NCI-H2196 (cell line): ENCODE data around the gene SLC30A2.
"Not testable (repeated sequence)": the region's sequence is repeated elsewhere in the genome, so short reads cannot be mapped to it uniquely, and the experiment has no call there.

Experiments used
- DNase-seq: peaks from one replicate; lab custom pipeline; 2025; ENCODE audit not compliant: unreplicated experiment; lab: John Stamatoyannopoulos, UW

The SLC30A2 gene, protein sequence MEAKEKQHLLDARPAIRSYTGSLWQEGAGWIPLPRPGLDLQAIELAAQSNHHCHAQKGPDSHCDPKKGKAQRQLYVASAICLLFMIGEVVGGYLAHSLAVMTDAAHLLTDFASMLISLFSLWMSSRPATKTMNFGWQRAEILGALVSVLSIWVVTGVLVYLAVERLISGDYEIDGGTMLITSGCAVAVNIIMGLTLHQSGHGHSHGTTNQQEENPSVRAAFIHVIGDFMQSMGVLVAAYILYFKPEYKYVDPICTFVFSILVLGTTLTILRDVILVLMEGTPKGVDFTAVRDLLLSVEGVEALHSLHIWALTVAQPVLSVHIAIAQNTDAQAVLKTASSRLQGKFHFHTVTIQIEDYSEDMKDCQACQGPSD

DNA sequence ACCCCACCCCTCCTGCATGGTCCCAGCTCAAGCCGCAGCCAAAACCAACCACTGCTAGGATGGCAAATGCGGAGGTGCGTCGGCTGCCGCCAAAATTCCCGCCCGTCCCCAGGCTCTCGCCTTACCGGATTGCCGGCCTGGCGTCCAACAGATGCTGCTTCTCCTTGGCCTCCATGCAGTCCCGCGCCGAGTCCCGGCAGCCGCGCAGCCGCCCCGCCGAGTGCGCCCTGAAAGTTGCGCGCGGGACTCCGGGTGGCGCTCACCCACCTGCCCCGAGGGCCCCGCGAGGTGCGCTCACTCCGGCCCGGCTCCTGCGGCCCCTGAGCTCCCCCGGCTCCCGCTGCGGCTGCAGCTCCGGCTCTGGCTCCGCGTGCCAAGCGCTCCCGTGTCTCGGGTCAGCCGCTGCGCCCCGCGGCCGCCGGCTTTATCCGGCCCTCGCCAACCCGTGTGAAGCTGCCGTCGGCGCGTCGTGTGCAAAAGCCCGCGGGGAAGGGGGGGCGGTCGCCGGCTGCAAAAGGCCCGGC lies at the start of gene SLC30A2:
Gene SLC30A2, minus strand, starts transcription at position 397 of the 524 bp plus-strand sequence. Its CDS starts 222 bp downstream, at position 175.
- DNase-seq: peak; percentile 38

DNA sequence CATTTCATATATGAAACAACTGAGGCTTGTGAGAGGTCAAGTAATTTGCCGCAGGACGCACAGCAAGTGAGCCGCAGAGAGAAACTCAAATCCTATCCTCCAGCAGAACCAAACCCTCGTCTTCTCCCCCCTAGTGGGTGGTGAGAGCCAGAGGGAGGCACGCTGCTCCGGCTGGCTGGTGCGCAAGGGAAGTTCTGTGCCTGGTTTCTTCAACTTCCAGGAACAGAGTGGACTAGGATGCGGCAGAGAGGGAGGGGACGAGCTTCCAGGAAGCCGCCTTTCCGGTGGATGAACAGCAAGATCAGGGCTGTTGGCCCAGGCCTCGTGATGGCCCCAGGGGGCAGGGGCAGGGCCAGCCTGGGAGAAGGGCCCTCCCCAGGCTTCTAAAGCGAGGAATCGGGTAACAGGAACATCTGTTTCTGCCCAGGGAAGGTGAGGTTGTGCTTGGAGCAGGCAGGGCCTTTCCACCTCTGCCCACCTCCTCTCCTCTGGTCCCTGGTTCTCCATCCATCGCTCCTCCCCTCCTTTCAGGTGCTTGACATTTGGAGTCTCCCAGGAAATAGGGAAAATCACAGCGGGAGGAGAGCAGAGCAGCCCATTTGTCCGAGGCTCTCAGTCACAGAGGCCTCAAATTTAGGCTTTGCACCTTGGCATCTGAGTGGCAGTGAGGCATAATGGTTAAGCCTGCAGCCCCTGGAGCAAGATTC lies 48.9 kb upstream of the SLC30A2 start:
- DNase-seq: no peak

DNA sequence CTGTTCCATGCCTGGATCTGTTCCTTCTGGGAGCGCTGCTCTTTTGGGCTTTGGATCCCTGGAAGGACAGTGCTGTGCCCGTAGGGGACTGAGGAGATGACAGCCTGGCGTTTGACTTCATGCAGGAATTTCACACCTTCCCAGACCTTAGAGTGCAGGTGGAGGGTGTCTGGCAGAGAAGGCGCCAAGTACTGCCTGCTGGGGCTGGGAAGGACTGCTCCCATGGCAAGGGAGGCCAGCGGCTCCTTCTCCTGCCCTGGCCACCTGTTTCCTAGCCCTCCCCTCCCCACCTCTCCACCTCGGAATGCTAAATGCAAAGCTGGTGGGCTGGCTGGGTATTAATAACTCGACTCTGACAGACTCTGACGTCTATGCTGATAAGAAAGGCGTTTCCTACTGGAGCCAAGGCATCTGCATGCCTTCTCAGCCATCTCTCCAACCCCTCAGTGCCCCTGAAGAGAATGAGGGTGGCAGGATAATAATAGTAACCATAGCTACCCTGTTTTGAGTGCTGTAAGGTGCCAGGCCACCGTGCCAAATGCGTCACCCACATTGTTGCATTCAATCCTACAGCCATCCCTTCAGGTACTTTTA lies 48.3 kb upstream of the SLC30A2 start:
- no peak for DNase-seq

DNA sequence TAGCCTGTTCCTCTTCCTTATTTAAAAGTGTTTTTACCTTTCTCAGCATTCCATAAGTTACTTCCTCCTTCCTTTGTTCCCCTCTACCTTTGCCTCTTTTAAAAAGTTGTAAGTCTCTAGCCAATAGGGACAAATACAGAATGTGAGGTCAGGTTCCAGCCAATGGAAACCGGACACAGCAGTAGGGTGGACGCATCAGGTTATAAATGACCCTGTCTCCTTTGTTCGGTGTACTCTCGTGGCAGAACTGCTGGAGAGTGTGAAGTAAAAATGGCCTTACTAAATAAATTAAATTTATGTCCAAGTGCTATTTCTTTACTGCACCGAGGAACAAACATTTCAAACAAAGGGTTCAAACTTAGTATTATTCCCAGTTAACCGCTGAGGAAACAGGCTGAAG lies 47.7 kb upstream of the SLC30A2 start:
- not testable (repeated sequence) for DNase-seq

DNA sequence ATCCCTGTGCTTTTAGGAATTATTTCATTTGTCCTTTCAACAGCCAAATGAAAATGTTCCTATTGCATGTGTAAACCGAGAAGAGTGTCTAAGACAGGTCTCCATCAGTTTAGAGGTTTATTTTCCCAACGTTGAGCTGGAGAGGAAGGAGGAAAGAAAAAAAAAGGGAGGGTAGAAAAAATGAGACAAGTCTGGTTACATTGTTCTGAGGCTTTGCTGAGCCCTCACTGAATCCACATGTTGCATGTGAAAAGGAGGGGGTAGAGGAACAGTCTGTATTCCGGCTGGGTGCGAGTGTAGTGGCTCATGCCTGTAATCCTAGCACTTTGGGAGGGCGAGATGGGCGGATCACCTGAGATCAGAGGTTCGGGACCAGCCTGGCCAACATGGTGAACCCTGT lies 46.5 kb upstream of the SLC30A2 start:
- no peak for DNase-seq

DNA sequence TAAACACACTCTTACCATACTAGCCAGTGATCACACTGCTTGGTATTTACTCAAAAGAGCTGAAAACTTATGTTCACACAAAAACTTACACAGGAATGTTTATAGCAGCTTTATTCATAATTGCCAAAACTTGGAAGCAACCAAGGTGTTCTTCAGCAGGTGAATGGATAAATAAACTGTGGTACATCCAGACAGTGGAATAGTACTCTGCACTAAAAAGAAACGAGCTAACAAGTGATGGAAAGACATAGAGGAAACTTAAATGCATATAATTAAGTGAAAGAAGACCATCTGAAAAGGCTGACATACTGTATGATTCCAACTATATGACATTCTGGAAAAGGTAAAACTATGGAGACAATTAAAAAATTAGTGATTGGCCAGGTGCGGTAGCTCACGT lies 45.0 kb upstream of the SLC30A2 start:
- no peak for DNase-seq

DNA sequence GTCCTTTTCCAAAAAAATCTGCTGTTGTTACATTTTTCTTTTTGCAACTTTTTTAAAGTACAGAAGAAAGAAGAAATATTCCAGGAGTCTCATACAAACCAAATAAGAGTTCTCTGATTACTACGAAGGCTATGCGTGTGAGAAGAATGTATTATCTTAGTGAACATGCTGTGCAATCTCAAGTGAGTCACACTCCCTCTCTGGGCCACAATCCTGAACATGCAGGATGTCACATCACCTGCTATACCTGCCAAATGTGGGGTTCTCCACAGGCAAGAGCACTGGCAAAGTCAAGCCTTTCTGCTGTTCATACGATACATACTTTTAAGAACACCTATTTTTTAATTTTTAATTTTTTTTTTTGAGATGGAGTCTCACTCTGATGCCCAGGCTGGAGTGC lies 43.2 kb upstream of the SLC30A2 start:
- no peak for DNase-seq

DNA sequence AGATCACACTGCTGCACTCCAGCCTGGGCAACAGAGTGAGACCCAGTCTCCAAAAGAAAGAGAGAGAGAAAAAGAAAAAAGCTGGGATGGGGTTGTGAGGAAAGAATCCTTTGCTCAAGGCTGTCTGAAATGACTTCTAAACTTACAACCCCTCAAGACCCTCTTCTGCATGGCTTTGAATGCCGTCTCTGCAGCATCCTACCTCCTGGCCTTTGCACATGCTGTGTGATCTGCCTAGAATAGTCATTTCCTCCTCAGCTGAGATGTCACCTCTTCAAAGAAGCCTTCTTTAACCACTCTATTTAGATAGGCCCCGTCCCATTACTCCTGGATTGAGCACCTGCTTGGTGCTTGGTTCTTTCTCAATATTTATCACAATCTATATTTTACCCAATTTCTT lies 38.9 kb upstream of the SLC30A2 start:
- DNase-seq: no peak

DNA sequence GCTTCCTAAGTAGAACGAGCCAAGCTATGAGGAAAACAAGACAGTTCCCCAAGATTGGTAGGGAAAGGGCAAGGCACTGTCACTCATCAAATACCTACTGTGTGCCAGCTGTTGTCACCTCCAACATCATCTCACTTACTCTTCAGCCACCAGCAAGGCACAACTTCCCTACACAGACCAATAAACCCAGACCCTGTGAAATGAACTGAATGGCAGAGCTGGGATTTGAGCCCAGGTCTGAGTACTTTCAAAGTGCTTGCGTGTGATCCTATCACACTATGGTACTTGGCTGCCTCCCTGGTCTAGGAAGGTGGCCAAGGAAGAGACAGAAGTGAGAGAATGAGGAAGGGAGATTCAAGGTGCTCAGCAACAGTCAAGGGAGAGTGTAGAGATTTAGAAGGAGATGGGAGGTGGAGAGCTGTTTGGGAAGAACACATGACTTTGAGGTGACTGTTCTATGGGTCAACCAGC lies 38.2 kb upstream of the SLC30A2 start:
- DNase-seq: peak; percentile 16

DNA sequence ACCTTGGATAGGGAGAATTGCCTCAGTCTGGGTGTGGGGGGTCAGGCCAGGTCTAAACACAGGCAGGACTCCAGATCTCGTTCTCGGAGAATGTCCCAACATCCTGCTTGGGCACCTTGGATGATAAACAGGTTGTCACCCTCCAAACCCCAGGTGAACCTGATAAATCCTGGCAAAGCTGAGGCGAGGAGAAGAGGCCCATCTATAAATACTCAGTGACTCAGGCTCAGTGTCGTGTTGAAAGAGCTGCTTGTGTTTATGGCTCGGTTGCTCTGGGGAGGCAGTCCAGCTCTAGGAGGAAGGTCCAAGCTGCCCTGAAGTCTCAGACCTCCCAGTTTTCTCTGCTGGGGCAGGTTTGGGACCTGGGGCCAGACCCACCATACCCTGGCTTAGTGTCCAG lies 37.3 kb upstream of the SLC30A2 start:
- DNase-seq: no peak

DNA sequence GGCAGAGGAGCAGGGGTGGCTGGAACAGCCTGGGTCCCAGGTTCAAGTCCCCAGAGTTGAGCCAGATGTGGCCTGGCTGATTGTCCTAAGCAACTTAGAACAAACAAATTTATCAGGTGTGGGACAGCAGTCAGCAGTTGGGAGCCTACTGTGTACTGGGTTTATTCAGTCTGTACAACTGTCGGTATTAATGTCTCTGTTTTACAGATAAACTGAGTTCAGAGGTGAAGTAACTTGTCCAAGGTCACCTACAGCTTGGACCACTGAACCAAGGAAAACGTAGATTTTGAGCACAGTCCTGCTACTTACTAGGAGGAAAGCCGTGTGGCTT lies 36.1 kb upstream of the SLC30A2 start:
- DNase-seq: no peak

DNA sequence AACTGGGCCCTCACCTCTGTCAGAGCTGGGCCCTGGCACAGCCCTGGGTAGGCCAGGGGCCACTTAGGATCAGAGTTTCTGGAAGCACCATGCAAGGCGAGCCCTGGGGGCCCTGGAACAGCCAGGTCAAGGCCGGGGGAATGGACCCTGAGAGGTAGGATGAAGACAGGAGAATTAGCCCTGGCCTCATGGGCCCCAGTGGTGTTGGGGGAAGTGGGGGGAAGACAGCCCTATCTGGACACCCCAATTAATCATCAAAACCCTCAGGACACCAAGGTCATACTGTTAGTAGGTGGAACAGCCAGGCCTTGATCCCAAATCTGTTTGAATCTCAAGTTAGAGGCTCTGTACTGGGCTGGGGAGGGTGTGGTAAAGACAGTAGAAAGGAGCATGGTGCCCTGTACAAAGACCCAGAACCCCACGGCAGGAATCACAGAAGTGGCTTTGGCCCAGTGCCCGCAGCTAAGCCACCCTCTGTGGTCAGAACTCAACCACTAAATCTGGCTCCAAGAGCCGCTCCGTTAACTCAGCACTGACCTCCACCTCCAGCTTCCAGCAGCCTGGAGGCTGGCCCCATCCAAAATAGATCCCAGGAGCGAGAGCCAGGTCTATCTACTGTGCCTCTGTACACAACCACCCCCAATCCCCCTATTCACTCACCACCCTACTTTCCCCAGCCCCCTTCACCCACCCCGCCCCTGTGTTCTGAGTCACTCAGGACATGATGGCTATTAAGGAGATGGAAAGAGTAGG lies 35.5 kb upstream of the SLC30A2 start:
- no peak for DNase-seq

DNA sequence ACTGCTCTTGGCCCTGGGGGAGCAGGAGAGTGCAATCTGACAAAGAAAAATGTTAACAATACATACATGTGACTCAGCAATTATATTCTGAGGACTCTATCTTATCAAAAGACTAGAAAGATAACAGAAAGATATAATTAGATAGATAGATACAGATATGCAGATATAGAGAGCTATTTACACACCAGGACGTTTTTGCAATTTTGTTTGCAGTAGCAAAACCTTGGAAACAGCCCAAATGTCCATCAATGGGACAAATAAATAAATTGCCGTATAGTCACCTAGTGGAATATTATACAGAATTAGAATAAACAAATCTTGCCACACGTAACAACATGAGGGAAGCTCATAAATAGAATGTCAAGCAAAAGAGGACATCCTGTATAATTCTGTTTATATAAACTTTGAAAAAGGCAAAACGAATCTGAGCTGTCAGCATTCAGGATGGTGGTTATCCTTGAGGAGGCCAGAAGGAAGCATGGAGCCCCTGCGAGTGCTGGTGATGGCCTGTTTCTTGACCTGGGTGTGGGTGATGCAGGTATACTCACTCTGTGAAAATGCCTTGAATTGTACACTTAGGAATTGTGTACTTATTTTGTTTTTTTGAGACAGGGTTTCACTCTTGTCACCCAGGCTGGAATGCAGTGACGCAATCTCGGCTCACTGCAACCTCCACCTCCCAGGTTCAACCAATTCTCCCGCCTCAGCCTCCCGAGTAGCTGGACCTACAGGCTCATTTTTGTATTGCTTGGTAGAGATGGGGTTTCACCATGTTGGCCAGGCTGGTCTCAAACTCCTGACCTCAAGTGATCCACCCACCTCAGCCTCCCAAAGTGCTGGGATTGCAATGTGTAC lies 34.3 kb upstream of the SLC30A2 start:
- no peak for DNase-seq

DNA sequence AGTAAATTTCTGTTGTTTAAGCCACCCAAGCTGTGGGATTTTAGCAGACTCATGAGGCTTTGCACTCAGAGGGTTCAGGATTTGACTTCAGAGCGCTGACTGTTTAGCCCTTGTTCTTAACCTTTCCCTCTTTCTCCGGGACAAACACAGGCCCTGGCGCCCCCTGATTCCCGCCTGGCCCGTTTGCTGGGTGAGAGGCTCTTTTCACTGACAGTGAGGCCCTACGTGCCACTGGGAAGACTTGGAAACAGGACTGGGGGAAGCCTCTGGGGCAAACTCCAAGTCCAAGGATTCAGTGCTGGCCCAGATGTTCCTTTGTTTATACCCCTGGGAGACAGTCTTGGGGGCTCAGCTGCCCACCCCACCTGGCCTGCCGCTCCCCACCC lies 33.3 kb upstream of the SLC30A2 start:
- no peak for DNase-seq

DNA sequence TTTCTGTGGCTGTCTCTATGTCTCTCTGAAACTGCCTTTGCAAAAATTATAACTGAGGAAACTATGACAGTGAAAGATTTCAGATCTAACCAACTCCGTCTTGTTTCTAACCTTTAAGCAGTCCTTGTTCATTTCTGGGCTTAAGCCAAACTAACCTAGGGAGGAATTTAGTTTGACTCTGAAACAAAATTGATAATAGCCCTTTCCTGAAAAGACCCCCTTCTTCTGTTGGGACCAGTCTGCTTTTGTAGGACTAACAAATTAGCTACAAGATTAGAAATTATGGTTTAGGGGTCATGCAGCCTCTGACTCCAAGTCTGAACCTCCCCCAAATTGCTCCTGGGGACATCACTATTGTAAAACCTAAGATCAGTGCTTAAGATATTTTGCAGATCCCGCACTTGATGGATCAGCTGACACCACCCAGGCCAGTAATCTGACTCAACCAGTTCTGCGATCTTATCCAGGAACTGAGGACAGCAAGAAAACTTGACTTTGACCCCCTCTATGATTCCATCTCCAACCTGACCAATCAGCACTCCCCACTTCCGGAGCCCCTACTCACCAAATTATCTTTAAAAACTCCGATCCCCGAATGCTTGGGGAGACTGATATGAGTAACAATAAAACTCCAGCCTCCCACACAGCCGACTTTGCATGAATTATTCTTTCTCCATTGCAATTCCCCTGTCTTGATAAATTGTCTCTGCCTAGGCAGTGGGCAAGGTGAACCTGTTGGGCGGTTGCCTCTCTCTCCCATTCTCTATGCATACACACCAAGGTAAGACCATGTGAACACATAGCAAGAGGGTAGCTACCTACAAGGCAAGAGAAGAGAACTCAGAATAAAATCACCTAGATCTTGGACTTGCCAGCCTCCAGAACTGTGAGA lies 32.6 kb upstream of the SLC30A2 start:
- no peak for DNase-seq

DNA sequence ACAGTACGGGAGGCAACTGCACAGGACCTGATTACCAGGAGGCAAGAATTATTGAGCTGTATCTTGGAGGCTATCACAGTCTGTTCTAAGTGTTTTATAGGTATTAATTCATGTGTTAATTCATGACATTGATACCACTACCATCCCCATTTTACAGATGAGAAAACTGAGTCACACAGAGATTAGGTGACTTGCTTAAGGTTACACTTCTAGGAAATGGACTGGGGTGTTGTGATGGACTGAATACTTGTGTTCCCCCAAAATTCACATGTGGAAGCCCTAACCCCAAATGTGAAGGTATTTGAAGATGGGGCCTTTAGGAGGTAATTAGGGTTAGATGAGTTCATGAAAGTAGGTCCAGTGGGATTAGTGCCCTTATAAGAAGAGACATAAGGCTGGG lies 31.6 kb upstream of the SLC30A2 start:
- DNase-seq: no peak

DNA sequence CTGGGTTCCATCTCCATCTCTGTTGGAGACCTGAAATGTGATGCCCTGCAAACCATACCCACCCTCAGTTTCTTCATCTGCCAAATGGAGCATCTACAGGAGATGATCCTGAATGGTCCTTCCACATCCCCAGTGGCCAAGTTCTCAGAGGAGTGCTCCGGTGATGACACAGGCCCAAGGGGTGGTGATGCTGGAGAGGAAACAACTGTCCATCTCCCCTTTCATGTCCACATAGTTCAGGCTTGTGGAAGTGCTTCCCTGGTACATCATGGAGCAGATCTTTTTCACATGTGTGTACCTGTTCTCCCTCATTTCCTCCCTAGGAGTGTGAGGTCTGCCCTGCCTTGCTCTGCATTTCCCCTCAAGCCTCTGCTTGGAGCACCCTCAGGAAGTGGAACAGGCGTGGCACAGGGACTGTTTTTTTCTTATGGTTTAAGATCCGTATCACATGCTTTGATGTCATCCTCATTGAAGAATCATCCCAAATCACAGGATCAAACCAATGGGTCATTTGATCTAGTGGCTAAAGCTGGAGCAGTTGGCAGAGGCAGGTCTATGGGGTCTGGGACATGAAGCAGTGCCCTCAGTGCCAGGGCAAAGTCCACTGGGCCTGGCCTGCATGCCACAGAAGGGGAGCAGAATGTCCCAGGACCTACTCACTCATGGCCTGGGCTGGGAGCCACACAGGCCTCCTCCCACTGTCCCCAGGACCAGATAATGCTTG lies 29.7 kb upstream of the SLC30A2 start:
- DNase-seq: no peak

DNA sequence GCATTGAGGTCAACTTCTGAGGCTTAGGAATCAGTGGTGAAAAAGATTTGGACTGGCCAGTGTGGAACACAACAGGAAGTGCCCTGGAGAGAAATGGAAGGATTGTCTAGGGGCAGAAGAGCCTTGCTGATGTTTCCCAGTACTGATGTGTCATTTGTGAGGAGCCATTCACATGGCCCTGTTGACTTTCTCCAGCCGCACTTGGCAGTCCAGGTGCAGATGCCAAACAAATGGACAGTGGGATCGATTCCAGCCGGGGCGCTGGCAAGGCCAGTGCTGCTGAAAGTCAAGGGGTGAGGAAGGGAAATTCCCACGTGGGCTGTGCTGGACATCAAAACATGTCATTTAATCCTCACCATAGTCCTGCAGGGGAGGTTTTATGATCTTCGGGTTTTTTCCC lies 26.4 kb upstream of the SLC30A2 start:
- DNase-seq: peak; percentile 72

DNA sequence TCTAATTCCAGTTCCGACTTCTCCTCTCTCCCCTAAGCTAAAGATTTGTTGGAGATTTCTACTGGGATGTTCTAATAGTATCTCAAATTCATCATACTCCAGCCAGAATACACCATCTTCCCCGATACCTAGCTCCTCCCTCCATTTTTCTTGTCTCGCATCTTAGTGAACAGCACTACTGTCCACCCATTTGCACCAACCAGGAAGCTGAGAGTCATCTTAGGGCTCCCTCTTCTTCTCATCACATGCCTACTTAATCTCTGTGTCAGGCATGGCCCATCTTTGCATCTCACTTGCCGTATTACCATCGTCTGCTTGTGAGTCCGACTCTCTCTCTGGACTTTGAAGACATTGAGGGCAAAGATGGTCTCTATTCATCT lies 25.0 kb upstream of the SLC30A2 start:
- no peak for DNase-seq
